ENCODE measurements around the gene SNCAIP.

DNA sequence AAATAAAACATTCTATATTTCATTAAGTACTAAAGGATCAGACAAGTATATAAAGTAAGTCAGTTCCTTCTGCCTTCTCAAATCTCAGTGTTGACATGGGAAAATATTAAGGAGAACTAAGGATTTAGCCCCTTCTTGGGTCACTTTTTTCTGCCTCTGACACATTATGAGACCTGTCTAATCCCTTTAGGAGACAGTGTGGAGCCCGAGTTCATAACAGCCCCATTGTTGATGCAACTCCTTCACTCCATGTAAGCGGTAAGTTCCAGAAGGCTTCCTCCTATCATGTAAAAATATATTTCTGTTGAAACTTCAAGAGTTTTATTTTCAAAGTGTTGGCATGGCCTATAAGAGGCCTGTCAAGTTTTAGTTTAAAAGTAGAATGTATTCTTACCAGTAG is 152.2 kb downstream of the SNCAIP start:
- TF ChIP-seq POLR2A (IDR thresholded peaks at IDR 0.05): no peak
- TF ChIP-seq, protein P1, sequence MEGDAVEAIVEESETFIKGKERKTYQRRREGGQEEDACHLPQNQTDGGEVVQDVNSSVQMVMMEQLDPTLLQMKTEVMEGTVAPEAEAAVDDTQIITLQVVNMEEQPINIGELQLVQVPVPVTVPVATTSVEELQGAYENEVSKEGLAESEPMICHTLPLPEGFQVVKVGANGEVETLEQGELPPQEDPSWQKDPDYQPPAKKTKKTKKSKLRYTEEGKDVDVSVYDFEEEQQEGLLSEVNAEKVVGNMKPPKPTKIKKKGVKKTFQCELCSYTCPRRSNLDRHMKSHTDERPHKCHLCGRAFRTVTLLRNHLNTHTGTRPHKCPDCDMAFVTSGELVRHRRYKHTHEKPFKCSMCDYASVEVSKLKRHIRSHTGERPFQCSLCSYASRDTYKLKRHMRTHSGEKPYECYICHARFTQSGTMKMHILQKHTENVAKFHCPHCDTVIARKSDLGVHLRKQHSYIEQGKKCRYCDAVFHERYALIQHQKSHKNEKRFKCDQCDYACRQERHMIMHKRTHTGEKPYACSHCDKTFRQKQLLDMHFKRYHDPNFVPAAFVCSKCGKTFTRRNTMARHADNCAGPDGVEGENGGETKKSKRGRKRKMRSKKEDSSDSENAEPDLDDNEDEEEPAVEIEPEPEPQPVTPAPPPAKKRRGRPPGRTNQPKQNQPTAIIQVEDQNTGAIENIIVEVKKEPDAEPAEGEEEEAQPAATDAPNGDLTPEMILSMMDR (IDR thresholded peaks at IDR 0.05): no peak
- no peak for TF ChIP-seq POLR2AphosphoS5 (IDR thresholded peaks at IDR 0.05)
- no peak for TF ChIP-seq EP300 (IDR thresholded peaks at IDR 0.05)

Data from suprapubic skin (tissue), 4 donors.